ENCODE measurements around the gene HIF3A.

- no peak for TF ChIP-seq CTCF (IDR thresholded peaks at IDR 0.05)
- TF ChIP-seq POLR2A (IDR thresholded peaks at IDR 0.05), result no peak
Observed at GRCh38 chr19:46367426-46367825, 70.6 kb downstream of the HIF3A start.
